ENCODE measurements around the gene ACER3. TPM values are rescaled to one million over a fixed set of nuclear protein-coding genes. Genes with fewer than 3 reads are reported as not detected.

ACER3 gene
- total and polyA plus RNA-seq, 2 of the 4 experiments (the other 2 are of a cell fraction): 3.5 to 10.0 TPM

DNA sequence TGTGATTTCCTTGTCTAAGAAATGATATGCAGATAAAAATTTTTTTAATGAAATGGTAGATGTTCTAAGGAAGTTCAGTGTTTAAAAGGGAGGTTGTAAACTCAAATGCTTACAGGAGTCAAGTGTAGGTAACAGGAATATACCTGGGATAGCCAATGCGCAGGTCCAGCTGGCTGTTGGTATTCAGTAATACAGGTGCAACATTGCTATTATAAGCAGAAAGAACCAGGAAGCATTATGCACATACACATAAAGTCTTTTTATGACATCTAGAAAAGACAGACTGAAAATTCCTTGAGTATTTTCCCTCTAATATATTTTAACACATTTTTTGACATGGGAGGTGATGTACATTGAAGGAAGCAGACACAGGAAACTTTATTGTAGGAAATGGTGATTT, 129.9 kb downstream of the ACER3 start:
- ATAC-seq (ENCODE audit: low read depth) (no peak), DNase-seq (no peak)
- H3K14ac ChIP-seq (replicated peaks; ENCODE audit: low read depth, low read length): no peak overlapping the region
- CTCF ChIA-PET: interaction anchor here (1.4 kb wide), 1 partner anchor 101 kb away, joined by 3 read pairs; no protein-coding TSS in a partner anchor
- no peak for TF ChIP-seq RAD21 (IDR thresholded peaks at IDR 0.05; ENCODE audit: low read length)
- TF ChIP-seq MXI1 (IDR thresholded peaks at IDR 0.05; ENCODE audit: borderline replicate concordance, low read depth, low read length): no peak
- no peak for TF ChIP-seq FOS (IDR thresholded peaks at IDR 0.05; ENCODE audit: low read depth, low read length)
- TF ChIP-seq, protein P1, sequence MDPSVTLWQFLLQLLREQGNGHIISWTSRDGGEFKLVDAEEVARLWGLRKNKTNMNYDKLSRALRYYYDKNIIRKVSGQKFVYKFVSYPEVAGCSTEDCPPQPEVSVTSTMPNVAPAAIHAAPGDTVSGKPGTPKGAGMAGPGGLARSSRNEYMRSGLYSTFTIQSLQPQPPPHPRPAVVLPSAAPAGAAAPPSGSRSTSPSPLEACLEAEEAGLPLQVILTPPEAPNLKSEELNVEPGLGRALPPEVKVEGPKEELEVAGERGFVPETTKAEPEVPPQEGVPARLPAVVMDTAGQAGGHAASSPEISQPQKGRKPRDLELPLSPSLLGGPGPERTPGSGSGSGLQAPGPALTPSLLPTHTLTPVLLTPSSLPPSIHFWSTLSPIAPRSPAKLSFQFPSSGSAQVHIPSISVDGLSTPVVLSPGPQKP (IDR thresholded peaks at IDR 0.05; ENCODE audit: borderline replicate concordance, low read depth, low read length): no peak
- no peak for TF ChIP-seq SMC3 (IDR thresholded peaks at IDR 0.05; ENCODE audit: low read depth, low read length)
- TF ChIP-seq RCOR1 (IDR thresholded peaks at IDR 0.05; ENCODE audit: insufficient replicate concordance, low read length): no peak
- TF ChIP-seq CHD1 (IDR thresholded peaks at IDR 0.05; ENCODE audit: low read depth, low read length): no peak
- TF ChIP-seq, protein P2, sequence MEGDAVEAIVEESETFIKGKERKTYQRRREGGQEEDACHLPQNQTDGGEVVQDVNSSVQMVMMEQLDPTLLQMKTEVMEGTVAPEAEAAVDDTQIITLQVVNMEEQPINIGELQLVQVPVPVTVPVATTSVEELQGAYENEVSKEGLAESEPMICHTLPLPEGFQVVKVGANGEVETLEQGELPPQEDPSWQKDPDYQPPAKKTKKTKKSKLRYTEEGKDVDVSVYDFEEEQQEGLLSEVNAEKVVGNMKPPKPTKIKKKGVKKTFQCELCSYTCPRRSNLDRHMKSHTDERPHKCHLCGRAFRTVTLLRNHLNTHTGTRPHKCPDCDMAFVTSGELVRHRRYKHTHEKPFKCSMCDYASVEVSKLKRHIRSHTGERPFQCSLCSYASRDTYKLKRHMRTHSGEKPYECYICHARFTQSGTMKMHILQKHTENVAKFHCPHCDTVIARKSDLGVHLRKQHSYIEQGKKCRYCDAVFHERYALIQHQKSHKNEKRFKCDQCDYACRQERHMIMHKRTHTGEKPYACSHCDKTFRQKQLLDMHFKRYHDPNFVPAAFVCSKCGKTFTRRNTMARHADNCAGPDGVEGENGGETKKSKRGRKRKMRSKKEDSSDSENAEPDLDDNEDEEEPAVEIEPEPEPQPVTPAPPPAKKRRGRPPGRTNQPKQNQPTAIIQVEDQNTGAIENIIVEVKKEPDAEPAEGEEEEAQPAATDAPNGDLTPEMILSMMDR (conservative IDR thresholded peaks at IDR 0.05; ENCODE audit: low read depth, low read length): no peak
- TF ChIP-seq POLR2A (IDR thresholded peaks at IDR 0.05; ENCODE audit: low read depth, low read length): no peak
- TF ChIP-seq BHLHE40 (IDR thresholded peaks at IDR 0.05; ENCODE audit: low read depth, low read length): no peak
- TF ChIP-seq RFX5 (IDR thresholded peaks at IDR 0.05; ENCODE audit: low read depth, low read length): no peak
- no peak overlapping the region for H3K4ac ChIP-seq (ENCODE audit: low read depth, low read length)
- no peak overlapping the region for H2BK5ac ChIP-seq (ENCODE audit: low read depth, low read length, poor library complexity, severe bottlenecking)
- BruUV-seq (replicated peaks): no TSS peak
- H4K20me1 ChIP-seq (ENCODE audit: insufficient read depth, low read length): no peaks in the 10 kb centered on the region
- H4K8ac ChIP-seq (ENCODE audit: low read depth in 2 of 2, low read length in 2 of 2): no peak overlapping the region
- no peak overlapping the region for H3K27ac ChIP-seq (ENCODE audit: insufficient read depth, low read length)
- H2BK120ac ChIP-seq (ENCODE audit: low read depth, low read length): no peak overlapping the region
- intact Hi-C loops (cut with micrococcal nuclease) (no loop called here), dilution Hi-C loops (cut with HindIII; ENCODE audit: low sequenced_read_pairs, unreplicated experiment) (no loop called here), in situ Hi-C loops (cut with MboI; ENCODE audit: low sequenced_read_pairs) (no loop called here)
- no peaks in the 10 kb centered on the region for H3K79me1 ChIP-seq (ENCODE audit: low read depth in 1 of 2, low read length in 2 of 2)
- H4K5ac ChIP-seq (ENCODE audit: low read depth, low read length): no peak overlapping the region
- no peak overlapping the region for H3K9ac ChIP-seq (ENCODE audit: low read depth, low read length)
- no peaks in the 10 kb centered on the region for H3K4me1 ChIP-seq (ENCODE audit: control insufficient read depth, insufficient read depth, low read length)
- H3K9me1 ChIP-seq (ENCODE audit: insufficient read depth, low read length): no peaks in the 10 kb centered on the region
- H3K18ac ChIP-seq (ENCODE audit: low read depth, low read length): no peak overlapping the region
- H3K36me3 ChIP-seq (ENCODE audit: control insufficient read depth, insufficient read depth, low read length): no peaks in the 10 kb centered on the region
- no CpG with 5 or more reads among the region's 1 CpG for WGBS, 2 experiments (ENCODE audit: extremely low coverage in 2 of 2, insufficient read length in 1 of 2)
- H3K27me3 ChIP-seq (ENCODE audit: control insufficient read depth, insufficient read depth, low read length): no peaks in the 10 kb centered on the region
- H2AK9ac ChIP-seq (replicated peaks; ENCODE audit: low read depth, low read length, poor library complexity): no peak overlapping the region
- H4K91ac ChIP-seq (ENCODE audit: insufficient read depth, low read depth, low read length): no peak overlapping the region
- H3K4me3 ChIP-seq (ENCODE audit: insufficient read depth, low read depth, low read length): no peak overlapping the region
- no peak overlapping the region for H2BK15ac ChIP-seq (ENCODE audit: low read depth, low read length)
- no peaks in the 10 kb centered on the region for H3K9me3 ChIP-seq (ENCODE audit: control insufficient read depth, insufficient read depth, low read length)
- no peak overlapping the region for H2AFZ ChIP-seq (replicated peaks; ENCODE audit: low read length, poor library complexity)
- H2BK20ac ChIP-seq (ENCODE audit: low read depth, low read length): no peak overlapping the region
- H2AK5ac ChIP-seq (ENCODE audit: low read depth, low read length): no peak overlapping the region
- H3K23ac ChIP-seq (ENCODE audit: low read depth, low read length): no peak overlapping the region
- no peak overlapping the region for H3K56ac ChIP-seq (ENCODE audit: extremely low read depth, insufficient read depth, low read length)
- POLR2A ChIA-PET (ENCODE audit: unreplicated experiment): no interaction called here
- no peak overlapping the region for H3K4me2 ChIP-seq (ENCODE audit: low read depth, low read length)
